ENCODE results near the gene OTC. TPM values are rescaled to one million over a fixed set of nuclear protein-coding genes. Genes with fewer than 3 reads are reported as not detected.

The OTC gene
- total RNA-seq, result 0.32 TPM

- TF ChIP-seq, protein P1, sequence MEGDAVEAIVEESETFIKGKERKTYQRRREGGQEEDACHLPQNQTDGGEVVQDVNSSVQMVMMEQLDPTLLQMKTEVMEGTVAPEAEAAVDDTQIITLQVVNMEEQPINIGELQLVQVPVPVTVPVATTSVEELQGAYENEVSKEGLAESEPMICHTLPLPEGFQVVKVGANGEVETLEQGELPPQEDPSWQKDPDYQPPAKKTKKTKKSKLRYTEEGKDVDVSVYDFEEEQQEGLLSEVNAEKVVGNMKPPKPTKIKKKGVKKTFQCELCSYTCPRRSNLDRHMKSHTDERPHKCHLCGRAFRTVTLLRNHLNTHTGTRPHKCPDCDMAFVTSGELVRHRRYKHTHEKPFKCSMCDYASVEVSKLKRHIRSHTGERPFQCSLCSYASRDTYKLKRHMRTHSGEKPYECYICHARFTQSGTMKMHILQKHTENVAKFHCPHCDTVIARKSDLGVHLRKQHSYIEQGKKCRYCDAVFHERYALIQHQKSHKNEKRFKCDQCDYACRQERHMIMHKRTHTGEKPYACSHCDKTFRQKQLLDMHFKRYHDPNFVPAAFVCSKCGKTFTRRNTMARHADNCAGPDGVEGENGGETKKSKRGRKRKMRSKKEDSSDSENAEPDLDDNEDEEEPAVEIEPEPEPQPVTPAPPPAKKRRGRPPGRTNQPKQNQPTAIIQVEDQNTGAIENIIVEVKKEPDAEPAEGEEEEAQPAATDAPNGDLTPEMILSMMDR (IDR thresholded peaks at IDR 0.05), result no peak
- no peak for DNase-seq (ENCODE audit: low spot score in 2 of 2)
- no peak within 1 kb of the TSS for H3K27ac ChIP-seq
- H3K36me3 ChIP-seq, result no peaks in the 10 kb centered on the region
- no peaks in the 10 kb centered on the region for H3K4me1 ChIP-seq
- no peaks in the 10 kb centered on the region for H3K9me3 ChIP-seq
- no peak within 1 kb of the TSS for H3K4me3 ChIP-seq
- no peaks in the 10 kb centered on the region for H3K27me3 ChIP-seq
- intact Hi-C loops (cut with DNase I), result no loop called here
Measured at GRCh38 chrX:38352362-38352761, at the start of gene OTC. OTC (plus strand) TSS chrX:38352604; CDS start chrX:38352697, 93 bp downstream.

- DNase-seq (ENCODE audit: low spot score in 2 of 2), result no peak
- intact Hi-C loops (cut with DNase I), result no loop called here
- H3K4me3 ChIP-seq, result no peak overlapping the region
- TF ChIP-seq, protein P1 (IDR thresholded peaks at IDR 0.05), result peak in 1 of 3 experiments; percentile 11
- H3K36me3 ChIP-seq, result no peaks in the 10 kb centered on the region
- H3K27me3 ChIP-seq, result no peaks in the 10 kb centered on the region
- H3K4me1 ChIP-seq, result no peaks in the 10 kb centered on the region
- H3K27ac ChIP-seq, result no peak overlapping the region
- H3K9me3 ChIP-seq, result no peaks in the 10 kb centered on the region
Measured at GRCh38 chrX:38304010-38304409, 48.4 kb upstream of the OTC start.

DNA sequence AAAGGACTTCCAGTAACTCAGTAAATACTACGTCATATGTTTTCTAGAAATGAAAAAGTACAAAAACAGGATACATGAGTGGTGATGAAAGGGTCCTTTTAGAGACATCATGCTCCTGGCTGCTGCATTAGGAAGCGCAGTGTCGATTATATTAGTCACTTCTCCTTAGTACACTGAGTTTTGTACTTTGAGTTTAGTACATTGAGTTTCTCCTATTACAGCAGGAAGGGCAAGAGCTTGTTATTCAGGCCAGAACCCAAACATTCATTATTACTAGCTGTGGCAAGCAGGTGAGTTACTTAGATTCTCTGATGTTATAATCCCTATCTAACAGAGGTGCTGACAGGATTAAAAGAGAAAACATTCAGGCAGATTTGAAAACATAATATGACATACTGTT is 46.4 kb upstream of the OTC start:
- Histone ChIP-seq H3K36me3 (no peaks in the 10 kb centered on the region), H3K4me3 (no peak overlapping the region), H3K27ac (no peak overlapping the region), H3K9me3 (no peaks in the 10 kb centered on the region), H3K4me1 (no peaks in the 10 kb centered on the region), H3K27me3 (no peaks in the 10 kb centered on the region)
- DNase-seq (ENCODE audit: low spot score in 2 of 2), result no peak
- TF ChIP-seq, protein P1 (IDR thresholded peaks at IDR 0.05), result no peak
- intact Hi-C loops (cut with DNase I), result no loop called here

DNA sequence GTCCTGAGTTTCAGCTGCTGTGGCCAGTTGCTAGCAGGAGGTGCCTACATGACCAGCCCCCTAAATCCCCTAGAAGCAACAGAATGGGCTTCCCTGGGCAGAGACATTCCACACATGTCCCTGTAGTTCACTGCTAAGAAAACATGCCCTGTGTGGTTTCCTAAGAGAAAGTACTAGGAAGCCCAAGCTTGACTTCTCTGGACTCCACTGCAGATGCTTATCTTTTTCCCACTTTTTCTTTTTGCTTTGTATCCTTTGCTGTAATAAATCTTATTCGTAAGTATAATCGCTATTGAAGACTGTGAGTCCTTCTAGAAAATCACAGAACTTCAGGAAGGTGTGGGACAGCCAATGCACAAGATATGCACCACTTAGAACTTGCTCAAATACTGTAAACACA is 40.7 kb upstream of the OTC start:
- intact Hi-C loops (cut with DNase I), result no loop called here
- Histone ChIP-seq H3K4me3 (no peak overlapping the region), H3K4me1 (no peaks in the 10 kb centered on the region), H3K27ac (no peak overlapping the region), H3K36me3 (no peaks in the 10 kb centered on the region), H3K9me3 (no peaks in the 10 kb centered on the region), H3K27me3 (no peaks in the 10 kb centered on the region)
- TF ChIP-seq, protein P1 (IDR thresholded peaks at IDR 0.05), result no peak
- no peak for DNase-seq (ENCODE audit: low spot score in 2 of 2)

GRCh38 chrX:38312436-38312835 is 40.0 kb upstream of the OTC start:
- Histone ChIP-seq H3K27ac (no peak overlapping the region), H3K4me1 (no peaks in the 10 kb centered on the region), H3K4me3 (no peak overlapping the region), H3K9me3 (no peaks in the 10 kb centered on the region), H3K27me3 (no peaks in the 10 kb centered on the region), H3K36me3 (no peaks in the 10 kb centered on the region)
- TF ChIP-seq, protein P1 (IDR thresholded peaks at IDR 0.05), result no peak
- no peak for DNase-seq (ENCODE audit: low spot score in 2 of 2)
- intact Hi-C loops (cut with DNase I), result no loop called here

GRCh38 chrX:38313190-38313589 is 39.2 kb upstream of the OTC start:
- no peak for DNase-seq (ENCODE audit: low spot score in 2 of 2)
- intact Hi-C loops (cut with DNase I), result no loop called here
- no peak overlapping the region for H3K4me3 ChIP-seq
- H3K27ac ChIP-seq, result no peak overlapping the region
- H3K9me3 ChIP-seq, result no peaks in the 10 kb centered on the region
- no peaks in the 10 kb centered on the region for H3K4me1 ChIP-seq
- no peaks in the 10 kb centered on the region for H3K27me3 ChIP-seq
- H3K36me3 ChIP-seq, result no peaks in the 10 kb centered on the region
- TF ChIP-seq, protein P1 (IDR thresholded peaks at IDR 0.05), result no peak

Data from ascending aorta (tissue), 2 donors.